RWPE2 (cell line): ENCODE measurements around the gene SPATA13.
"Not testable (repeated sequence)": the region's sequence is repeated elsewhere in the genome, so short reads cannot be mapped to it uniquely, and the experiment has no call there.

Experiments used
- ATAC-seq: fragments of 200-7000 bp; cut with Tn5 transposase; 3 replicates; pipeline ENCODE4 v1.9.1; 2021; ENCODE audit warnings: low read depth
- DNase-seq: peaks from one replicate; pipeline ENCODE4 v3.0.0-alpha.2; 2020; ENCODE audit warnings: low spot score
- H3K27ac ChIP-seq: fragments of 450-650 bp; 2 replicates; pipeline ENCODE4 v1.5.1; 2017; ENCODE audit warnings: mild to moderate bottlenecking; ENCODE audit not compliant: poor library complexity, severe bottlenecking
- H3K27me3 ChIP-seq: fragments of 250-450 bp; sonication (Bioruptor Pico); 2 replicates; pipeline ENCODE4 v1.5.1; 2021; ENCODE audit warnings: mild to moderate bottlenecking, moderate library complexity; ENCODE audit not compliant: insufficient read depth, poor library complexity, severe bottlenecking
- H3K36me3 ChIP-seq: fragments of 250-450 bp; sonication (Bioruptor Pico); 2 replicates; pipeline ENCODE4 v1.5.1; 2020; ENCODE audit warnings: low read depth, mild to moderate bottlenecking, moderate library complexity
- H3K4me1 ChIP-seq: fragments of 250-450 bp; sonication (Bioruptor Pico); 2 replicates; pipeline ENCODE4 v1.5.1; 2021; ENCODE audit warnings: mild to moderate bottlenecking, moderate library complexity; ENCODE audit not compliant: insufficient read depth, poor library complexity, severe bottlenecking
- H3K4me3 ChIP-seq: fragments of 250-450 bp; sonication (Bioruptor Pico); 2 replicates; pipeline ENCODE4 v1.5.1; 2021; ENCODE audit warnings: mild to moderate bottlenecking, moderate library complexity; ENCODE audit not compliant: severe bottlenecking
- H3K9me3 ChIP-seq: fragments of 250-450 bp; sonication (Bioruptor Pico); 2 replicates; pipeline ENCODE4 v1.5.1; 2021; ENCODE audit warnings: mild to moderate bottlenecking, moderate library complexity; ENCODE audit not compliant: severe bottlenecking
- TF ChIP-seq, protein P1 (sequence below): fragments of 450-650 bp; IDR thresholded peaks from one replicate; pipeline ENCODE4 v1.5.1; 2017; ENCODE audit warnings: mild to moderate bottlenecking, moderate library complexity; ENCODE audit not compliant: poor library complexity, severe bottlenecking

Gene SPATA13

GRCh38 chr13:24308488-24309020, 148.0 kb downstream of the SPATA13 start:
- H3K4me3 ChIP-seq = no peak overlapping the region
- TF ChIP-seq, protein P1, sequence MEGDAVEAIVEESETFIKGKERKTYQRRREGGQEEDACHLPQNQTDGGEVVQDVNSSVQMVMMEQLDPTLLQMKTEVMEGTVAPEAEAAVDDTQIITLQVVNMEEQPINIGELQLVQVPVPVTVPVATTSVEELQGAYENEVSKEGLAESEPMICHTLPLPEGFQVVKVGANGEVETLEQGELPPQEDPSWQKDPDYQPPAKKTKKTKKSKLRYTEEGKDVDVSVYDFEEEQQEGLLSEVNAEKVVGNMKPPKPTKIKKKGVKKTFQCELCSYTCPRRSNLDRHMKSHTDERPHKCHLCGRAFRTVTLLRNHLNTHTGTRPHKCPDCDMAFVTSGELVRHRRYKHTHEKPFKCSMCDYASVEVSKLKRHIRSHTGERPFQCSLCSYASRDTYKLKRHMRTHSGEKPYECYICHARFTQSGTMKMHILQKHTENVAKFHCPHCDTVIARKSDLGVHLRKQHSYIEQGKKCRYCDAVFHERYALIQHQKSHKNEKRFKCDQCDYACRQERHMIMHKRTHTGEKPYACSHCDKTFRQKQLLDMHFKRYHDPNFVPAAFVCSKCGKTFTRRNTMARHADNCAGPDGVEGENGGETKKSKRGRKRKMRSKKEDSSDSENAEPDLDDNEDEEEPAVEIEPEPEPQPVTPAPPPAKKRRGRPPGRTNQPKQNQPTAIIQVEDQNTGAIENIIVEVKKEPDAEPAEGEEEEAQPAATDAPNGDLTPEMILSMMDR = no peak
- H3K9me3 ChIP-seq = no peaks in the 10 kb centered on the region
- no peak for ATAC-seq
- no peak overlapping the region for H3K27ac ChIP-seq
- no peaks in the 10 kb centered on the region for H3K27me3 ChIP-seq
- no peak for DNase-seq
- no peaks in the 10 kb centered on the region for H3K36me3 ChIP-seq
- H3K4me1 ChIP-seq = no peaks in the 10 kb centered on the region

- H3K9me3 ChIP-seq, H3K36me3 ChIP-seq, H3K27me3 ChIP-seq, H3K4me3 ChIP-seq, H3K27ac ChIP-seq, DNase-seq, H3K4me1 ChIP-seq, ATAC-seq: not testable (repeated sequence)
Observed at GRCh38 chr13:24309300-24309699, 148.8 kb downstream of the SPATA13 start, which contains the start of gene C1QTNF9. Gene C1QTNF9, plus strand, starts transcription at chr13:24309580. Its CDS starts 6,424 bp downstream, at chr13:24316004.

DNA sequence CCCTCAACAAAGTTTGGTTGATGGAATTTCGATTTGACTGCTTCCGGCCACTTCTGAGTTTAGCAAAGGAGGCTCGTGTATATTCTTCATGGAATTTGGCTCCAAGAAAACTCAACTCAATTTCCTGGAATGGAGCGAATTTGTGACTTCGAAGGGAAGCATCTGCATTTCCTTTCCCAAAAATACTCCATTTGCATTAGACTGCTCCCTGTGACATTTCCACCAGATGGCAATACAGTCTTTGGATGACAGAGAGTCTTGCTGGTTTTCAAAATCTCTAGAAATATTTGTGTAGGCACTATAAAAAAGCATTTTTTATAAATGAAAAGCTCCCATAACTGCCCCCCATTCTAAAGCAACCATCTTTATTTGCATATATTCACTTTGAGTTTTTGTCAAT, 152.9 kb downstream of the SPATA13 start:
- TF ChIP-seq, protein P1 = peak; percentile 24
- Histone ChIP-seq H3K36me3 (no peaks in the 10 kb centered on the region), H3K27me3 (no peaks in the 10 kb centered on the region), H3K27ac (no peak overlapping the region), H3K9me3 (no peaks in the 10 kb centered on the region), H3K4me1 (no peaks in the 10 kb centered on the region), H3K4me3 (no peak overlapping the region)
- no peak for DNase-seq
- ATAC-seq = no peak

DNA sequence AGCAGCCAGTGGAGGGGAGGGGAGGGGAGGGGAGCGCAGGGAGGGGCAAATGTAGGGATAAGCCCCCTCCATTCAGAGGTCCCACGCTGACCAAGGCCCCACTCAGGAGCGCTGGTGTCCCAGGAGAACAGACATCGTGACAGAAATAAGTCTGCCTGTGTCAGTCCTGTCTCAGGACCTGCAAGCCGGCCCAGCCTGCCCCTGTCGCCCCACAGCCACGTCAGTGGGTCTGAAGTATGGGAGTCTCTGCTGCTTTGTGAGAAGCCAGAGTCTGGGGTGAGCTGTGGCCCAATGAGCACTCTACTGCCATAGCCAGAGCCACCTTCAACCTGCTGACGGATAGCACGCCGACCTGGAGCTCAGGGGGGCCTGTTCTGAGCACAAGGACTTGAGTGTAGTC, 157.3 kb downstream of the SPATA13 start:
- ATAC-seq, H3K4me1 ChIP-seq, H3K4me3 ChIP-seq, DNase-seq, H3K27me3 ChIP-seq, H3K27ac ChIP-seq, H3K9me3 ChIP-seq, H3K36me3 ChIP-seq: not testable (repeated sequence)

DNA sequence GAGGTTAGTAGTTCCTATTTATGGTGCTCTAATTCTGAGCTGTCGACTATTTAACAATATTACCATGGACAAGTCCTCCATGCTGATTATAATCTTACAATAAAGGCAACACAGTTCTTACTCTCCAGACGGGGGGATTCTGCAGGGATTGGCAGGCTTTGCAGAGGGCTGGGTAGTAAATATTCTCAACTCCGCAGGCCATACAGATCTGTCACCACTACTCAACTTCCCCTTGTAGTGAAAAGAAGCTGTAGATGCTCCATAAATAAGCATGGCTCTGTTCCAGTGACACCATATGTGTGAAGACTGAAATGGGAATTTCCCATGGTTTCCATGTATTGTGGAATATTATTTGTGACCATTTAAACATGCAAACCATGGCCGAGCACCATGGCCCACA, 158.4 kb downstream of the SPATA13 start:
- ATAC-seq, H3K4me1 ChIP-seq, H3K9me3 ChIP-seq, H3K36me3 ChIP-seq, DNase-seq, H3K27me3 ChIP-seq, H3K4me3 ChIP-seq, H3K27ac ChIP-seq: not testable (repeated sequence)

DNA sequence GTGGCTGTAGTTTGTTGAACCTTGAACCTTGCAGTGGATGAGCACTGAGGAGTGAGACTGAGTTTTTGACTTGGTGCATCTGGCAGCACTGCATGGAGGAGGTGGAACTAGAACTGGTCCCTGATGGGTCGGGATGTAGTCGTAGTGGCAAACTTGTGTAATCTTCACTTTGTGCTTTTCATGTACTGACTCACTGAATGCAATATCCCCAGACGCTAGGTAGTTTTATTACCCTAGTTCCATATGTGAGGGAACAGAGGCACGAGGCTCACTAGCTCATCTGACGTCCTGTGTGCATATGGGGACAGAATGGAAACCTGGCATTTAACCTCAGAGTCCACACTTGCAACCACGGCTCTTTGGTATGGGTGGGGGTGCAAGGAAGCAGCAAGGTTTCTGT, 159.1 kb downstream of the SPATA13 start:
- H3K4me1 ChIP-seq, H3K36me3 ChIP-seq, H3K9me3 ChIP-seq, H3K27ac ChIP-seq, H3K27me3 ChIP-seq, H3K4me3 ChIP-seq, DNase-seq, ATAC-seq: not testable (repeated sequence)

GRCh38 chr13:24321416-24321815, 160.9 kb downstream of the SPATA13 start:
- H3K36me3 ChIP-seq, H3K27ac ChIP-seq, H3K4me1 ChIP-seq, DNase-seq, H3K27me3 ChIP-seq, H3K9me3 ChIP-seq, ATAC-seq, H3K4me3 ChIP-seq: not testable (repeated sequence)

- not testable (repeated sequence) for H3K27ac ChIP-seq, H3K9me3 ChIP-seq, H3K4me1 ChIP-seq, H3K4me3 ChIP-seq, H3K36me3 ChIP-seq, H3K27me3 ChIP-seq, DNase-seq
- peak; percentile 62; the same call in 2 of the 3 replicates for ATAC-seq
Observed at GRCh38 chr13:24322470-24322869, 161.9 kb downstream of the SPATA13 start.
